HG03342 (cell line): Measurements from ENCODE around the gene TBC1D7.

Source experiments
- ATAC-seq: cut with Tn5 transposase; IDR thresholded peaks from one replicate; pipeline ENCODE4 v1.9.1; 2021; ENCODE audit warnings: mild to moderate bottlenecking, moderate library complexity; ENCODE audit not compliant: unreplicated experiment

Gene TBC1D7

DNA sequence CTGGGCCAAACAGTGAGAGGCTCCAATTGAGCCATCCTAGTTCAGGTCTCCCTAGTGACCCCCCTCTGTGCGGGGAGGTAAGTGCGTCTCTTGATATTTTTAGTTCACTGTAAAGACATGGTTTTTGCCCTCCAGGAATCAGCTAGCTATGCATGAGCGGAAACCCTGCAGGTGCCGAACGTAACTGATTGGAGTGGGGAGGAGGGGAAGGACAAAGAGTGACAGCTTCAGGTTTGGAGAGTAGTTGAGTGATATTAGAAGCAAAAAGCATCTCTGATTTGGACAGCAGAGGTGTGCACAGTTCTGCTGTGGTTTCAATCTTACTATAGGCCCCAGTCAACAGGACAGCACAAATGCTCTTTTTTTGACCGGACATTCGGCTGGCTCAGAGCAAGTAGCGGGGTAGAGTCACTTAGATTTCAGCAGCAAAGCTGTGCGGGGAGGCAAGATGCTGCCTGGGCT lies 31.8 kb downstream of the TBC1D7 start:
- ATAC-seq, result no peak

DNA sequence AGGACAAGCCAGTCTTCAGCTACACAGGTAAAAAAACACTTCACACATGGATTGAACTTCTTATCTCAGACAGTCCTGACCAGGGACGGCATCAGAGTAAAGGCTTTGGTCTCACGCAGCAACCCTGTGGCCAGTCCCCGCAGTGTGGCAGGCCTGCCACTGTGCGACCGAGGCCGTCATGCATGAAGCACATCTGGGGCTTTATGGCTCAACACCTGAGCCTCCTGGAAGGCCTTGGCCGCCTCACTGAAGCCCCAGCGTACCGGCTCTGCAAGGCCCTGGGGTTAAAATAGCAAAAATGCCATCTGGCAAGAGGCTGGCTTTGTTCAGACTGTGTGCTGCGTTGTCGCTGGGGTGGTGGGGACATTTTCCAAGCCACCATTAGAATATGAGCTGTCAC lies 32.8 kb downstream of the TBC1D7 start:
- no peak for ATAC-seq

DNA sequence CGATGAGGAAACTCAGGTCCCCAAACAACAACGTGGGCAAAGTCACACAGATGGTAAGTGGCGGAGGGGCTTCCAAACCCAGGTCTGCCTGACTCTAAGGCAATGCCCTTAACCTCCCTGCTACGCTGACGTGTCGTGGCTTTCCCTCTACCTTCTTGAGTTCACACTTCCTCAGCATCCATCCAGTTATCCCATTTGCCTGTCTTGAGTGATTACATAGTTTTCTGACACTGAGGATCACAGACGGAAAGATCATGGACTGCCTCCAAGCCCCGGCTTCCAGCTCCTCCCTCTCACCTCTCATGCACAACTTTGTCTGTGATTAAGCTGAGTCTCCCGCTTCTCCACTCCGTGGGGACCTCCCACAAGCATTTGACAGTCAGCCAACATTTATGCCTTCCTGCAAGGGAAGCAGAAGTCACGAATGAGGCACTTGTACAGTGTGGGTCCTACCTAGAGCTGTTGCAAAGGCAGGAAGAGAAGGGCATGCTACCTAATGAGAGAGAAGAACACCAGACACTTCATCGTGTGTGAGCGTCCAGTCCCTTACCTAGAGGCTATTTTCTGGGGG lies 33.8 kb downstream of the TBC1D7 start:
- ATAC-seq, result no peak

- ATAC-seq, result no peak
Observed at GRCh38 chr6:13292774-13293173, 35.6 kb downstream of the TBC1D7 start.

- ATAC-seq, result no peak
Observed at GRCh38 chr6:13290335-13290734, 38.0 kb downstream of the TBC1D7 start.

- ATAC-seq, result no peak
Observed at GRCh38 chr6:13289789-13290318, 38.5 kb downstream of the TBC1D7 start.

DNA sequence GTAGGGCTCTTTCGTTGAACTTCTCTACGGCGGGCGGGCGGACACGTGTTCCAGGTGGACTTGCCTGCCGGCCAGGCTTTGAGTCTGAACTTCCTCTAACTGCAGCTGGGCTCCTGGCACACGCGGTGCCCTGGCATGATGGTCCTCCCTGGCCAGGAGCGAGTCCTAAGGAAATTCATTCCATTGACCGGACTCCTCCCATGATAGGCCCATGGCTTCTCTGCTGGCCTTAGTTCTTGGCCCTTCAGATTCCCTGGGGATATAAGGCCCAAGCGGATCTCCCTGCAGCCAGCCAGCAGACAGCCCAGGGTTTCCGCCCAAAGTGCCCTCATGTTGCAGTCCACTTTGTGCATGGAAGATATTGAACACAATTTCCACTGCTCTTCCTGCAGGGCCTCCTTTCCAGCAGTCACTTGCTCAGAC lies 39.4 kb downstream of the TBC1D7 start:
- no peak for ATAC-seq

DNA sequence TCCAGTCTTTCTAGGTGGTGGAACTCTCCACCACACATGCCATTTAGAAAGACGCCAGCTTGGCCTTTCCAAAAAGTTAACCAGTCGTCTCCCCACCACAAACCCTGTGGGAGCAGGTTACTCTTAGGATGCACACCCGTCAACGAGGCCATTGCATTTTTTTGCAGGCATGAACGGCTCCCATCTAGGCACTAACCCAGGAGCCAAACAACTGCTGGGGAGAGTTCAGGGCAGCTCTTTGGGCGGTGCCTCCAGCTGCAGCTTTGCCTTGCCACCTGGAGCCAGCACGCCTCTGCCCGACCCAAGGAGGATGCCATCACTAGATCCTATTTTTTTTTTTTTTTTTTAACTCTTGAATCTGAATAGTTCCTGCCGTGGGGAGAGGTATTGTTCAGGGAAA lies 39.9 kb downstream of the TBC1D7 start:
- ATAC-seq, result no peak

DNA sequence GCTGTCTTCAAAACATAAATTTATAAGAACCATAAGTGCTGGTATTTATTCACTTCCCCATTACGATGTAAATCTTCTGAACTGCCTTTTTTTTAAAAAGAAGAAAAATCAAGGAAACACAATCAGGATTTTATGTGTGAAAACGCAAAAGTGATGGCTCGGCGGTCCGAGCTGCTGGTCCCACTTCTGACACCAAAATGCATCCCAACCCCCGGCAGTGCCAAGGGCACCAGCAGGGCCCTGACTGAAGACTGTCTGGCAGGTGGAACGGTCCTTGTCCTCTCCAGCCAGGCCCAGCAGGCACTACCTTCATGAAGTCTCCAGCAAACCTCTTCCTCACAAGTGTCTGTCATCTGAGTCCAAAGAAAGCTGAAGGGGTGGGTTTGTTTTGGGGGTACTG lies 41.2 kb downstream of the TBC1D7 start:
- ATAC-seq, result no peak

DNA sequence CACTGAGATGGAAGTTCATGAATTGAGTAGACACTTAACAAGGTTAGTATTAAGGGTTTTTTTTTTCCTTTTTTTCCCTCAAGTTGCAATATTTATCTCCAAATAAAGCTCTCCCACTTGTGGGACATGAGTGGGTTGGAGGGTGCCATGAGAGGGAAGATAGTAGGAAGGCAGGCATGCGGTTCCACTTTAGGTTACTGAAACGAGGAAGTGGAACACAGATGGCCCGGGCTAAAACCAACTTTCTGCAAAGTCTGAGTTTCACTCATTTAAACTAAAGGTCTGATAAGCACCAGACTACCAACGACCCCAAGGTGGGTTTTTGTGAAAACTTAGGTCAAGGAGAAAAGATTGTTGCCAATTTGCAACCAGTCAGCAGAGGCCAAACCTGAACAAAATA lies 42.2 kb downstream of the TBC1D7 start:
- ATAC-seq, result peak; percentile 59

DNA sequence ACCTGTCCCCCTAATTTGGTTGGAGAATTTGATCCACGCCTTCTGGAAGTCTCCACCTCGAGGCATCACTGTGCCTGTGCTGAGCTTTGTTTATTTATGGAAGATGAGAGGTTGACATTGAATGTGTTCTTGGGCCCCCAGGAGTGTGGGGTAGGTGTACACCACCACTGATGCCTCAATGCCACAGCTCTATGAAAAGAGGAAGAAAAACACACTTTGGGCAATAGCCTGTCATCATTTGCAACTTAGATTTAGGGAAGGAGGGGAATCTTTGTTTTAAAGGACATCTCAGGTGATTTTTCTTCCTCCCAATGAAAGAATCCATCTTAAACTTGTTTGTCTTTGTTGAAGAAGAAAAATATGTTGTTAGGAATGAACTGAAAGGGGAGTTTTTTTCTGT lies 42.6 kb downstream of the TBC1D7 start:
- no peak for ATAC-seq

GRCh38 chr6:13284646-13285045 lies 43.7 kb downstream of the TBC1D7 start:
- no peak for ATAC-seq

DNA sequence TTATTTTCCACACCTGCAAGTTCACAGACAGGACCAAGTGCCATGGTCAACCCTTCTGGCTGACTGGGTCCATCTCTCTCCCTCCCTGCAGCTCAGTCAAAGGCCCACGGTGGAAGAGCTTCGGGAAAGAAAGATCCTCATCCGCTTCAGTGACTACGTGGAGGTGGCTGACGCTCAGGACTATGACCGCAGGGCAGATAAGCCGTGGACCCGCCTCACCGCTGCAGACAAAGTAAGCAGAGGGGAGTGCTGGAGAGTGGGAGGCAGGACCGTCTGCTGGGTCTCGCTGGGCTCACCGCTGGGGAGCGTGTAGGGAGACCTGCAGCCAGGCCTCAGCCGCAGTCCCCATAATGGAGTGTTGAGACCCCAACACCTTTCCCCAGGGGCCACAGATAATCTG lies 45.0 kb downstream of the TBC1D7 start:
- ATAC-seq, result no peak

GRCh38 chr6:13282393-13283069 lies 45.8 kb downstream of the TBC1D7 start:
- ATAC-seq, result no peak

DNA sequence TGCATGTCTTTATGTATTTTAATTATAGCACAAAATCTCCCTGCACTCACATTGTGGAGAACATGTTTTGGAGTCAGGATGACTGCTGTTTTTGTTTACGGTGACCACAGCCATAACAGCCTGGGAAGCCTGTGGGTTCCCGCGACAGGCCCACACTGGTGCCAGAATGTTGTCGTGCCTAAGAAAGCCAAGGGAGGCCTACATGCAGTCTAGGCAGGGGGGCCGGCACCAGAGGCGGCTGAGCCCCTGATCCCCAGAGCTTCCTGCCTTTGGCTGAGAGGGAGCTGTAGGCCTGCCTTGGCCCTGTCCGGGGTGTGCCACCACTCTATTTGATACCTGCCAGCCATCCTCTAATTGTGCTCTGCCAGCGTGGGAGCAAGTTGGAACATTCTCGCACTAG lies 46.7 kb downstream of the TBC1D7 start:
- no peak for ATAC-seq

DNA sequence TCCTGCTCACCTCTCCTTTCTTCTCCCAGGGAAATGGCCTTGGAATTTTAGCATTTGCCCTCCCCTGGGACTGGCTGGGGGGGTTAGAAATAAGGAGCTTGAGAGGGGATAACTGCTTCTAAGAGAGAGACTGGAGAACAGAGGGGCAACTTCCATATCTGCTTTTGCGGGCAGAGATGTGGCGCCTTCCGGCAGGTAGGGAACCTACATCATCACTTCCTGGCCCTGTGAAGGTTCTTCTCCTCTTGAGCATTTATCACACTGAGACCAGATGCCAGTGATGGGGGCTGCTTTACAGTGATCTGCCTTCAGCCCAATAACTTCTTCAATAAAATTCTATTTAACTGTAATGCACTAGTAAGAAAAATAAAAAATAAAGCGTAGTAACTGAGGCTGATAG lies 48.1 kb downstream of the TBC1D7 start:
- ATAC-seq, result no peak

DNA sequence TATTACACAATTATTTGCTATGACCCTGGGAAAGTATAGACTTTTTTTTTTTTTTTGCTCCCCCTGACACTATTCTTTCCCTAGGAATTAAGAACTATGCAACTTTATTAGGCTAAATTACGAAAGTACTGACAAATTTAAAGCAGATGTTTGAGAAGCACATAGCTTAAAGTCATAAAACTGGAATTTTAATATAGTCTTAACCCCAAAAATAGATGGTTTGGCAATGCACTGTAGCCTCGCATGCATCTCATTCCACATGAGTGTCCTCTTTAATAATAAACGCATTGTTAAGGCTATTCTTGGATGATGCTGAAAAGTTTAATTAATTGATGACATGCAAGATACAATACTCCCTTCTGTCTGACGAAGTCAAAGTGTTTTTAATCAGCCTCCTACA lies 49.3 kb downstream of the TBC1D7 start:
- ATAC-seq, result no peak

GRCh38 chr6:13278164-13278563 lies 50.2 kb downstream of the TBC1D7 start:
- ATAC-seq, result no peak

GRCh38 chr6:13277231-13277630 lies 51.1 kb downstream of the TBC1D7 start:
- ATAC-seq, result no peak

GRCh38 chr6:13275435-13275989 lies 52.8 kb downstream of the TBC1D7 start:
- no peak for ATAC-seq

DNA sequence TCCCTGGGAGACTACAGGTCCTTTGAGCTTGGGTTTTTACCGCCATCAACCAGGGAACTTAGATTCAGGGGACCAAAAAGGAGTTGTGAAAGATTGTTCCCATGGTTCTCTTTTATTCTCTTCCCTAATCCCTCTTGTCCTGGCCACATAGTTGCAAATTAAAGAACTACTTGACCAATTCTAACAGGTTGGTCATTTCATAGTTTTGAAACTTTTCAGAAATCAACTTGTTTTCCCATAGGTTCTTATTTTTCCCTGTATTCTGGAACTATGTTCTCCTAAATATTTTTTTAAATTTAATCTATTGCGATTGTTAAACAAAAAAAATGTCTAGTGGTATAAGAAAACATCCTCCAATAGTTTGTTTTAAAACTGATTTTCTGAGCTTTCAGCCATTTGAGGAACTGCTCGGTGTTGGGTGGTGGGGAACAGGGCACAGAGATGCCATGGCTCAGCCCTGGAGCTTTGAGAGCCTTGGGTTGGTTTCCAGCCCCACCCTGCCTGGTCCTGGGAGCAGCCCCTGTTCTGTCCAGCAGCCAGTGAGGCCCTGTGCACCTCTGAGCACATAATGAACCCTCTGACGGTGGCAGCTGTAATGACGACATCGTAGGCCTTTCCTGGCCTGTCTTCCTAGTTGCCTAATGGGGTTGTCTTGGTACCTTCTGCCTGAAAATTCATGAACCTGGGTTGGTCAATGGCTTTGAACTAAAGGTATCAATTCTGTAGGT lies 53.5 kb downstream of the TBC1D7 start:
- no peak for ATAC-seq
